Lower leg skin (tissue), 3 donors: ENCODE measurements around the gene SAP30L.

Experiments used
- POLR2A ChIP-seq, 2 donors: fragments of 450-650 bp; IDR thresholded peaks; one replicate each; pipeline ENCODE4 v1.6.1; 2016 to 2017; ENCODE audit warnings: antibody characterized with exemption in 2 of 2, mild to moderate bottlenecking in 1 of 2, moderate library complexity in 1 of 2
- TF ChIP-seq, protein P1 (sequence below), 3 donors: fragments of 450-650 bp; IDR thresholded peaks; one replicate each; pipeline ENCODE4 v1.5.1; 2016; ENCODE audit warnings: antibody characterized with exemption in 3 of 3, mild to moderate bottlenecking in 3 of 3, moderate library complexity in 2 of 3

DNA sequence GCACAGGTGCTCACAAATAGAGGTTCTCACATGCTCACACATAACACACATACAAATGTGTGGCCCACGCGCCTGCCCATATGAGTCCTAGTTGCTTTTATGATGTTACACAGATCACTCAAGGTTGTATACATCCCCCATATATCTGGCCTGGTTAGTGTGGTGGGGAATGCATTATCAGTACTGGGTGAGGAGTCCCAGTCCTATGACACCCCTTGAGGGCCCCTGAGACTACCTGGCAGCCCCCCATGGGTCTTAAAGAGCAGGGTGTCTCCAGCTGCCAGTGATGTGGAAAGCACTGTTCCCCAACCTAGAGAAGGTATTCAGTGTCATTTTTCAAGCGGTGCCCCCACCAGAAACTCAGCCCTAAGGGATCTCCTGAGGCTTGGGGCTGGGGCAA is 35.0 kb downstream of the SAP30L start:
- TF ChIP-seq, protein P1, sequence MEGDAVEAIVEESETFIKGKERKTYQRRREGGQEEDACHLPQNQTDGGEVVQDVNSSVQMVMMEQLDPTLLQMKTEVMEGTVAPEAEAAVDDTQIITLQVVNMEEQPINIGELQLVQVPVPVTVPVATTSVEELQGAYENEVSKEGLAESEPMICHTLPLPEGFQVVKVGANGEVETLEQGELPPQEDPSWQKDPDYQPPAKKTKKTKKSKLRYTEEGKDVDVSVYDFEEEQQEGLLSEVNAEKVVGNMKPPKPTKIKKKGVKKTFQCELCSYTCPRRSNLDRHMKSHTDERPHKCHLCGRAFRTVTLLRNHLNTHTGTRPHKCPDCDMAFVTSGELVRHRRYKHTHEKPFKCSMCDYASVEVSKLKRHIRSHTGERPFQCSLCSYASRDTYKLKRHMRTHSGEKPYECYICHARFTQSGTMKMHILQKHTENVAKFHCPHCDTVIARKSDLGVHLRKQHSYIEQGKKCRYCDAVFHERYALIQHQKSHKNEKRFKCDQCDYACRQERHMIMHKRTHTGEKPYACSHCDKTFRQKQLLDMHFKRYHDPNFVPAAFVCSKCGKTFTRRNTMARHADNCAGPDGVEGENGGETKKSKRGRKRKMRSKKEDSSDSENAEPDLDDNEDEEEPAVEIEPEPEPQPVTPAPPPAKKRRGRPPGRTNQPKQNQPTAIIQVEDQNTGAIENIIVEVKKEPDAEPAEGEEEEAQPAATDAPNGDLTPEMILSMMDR (IDR thresholded peaks at IDR 0.05): no peak
- TF ChIP-seq POLR2A (IDR thresholded peaks at IDR 0.05): no peak
